Erythroblast (primary cell): ENCODE data around the gene OR56A5.

Experiments
- GATA1 ChIP-seq: IDR thresholded peaks from 2 replicates; pipeline ENCODE4 v1.6.1; 2011; ENCODE audit warnings: low read depth, mild to moderate bottlenecking, control low read depth, low read length, moderate library complexity
- POLR2A ChIP-seq: IDR thresholded peaks from 2 replicates; pipeline ENCODE4 v1.6.1; 2011; ENCODE audit warnings: mild to moderate bottlenecking, low read length

DNA sequence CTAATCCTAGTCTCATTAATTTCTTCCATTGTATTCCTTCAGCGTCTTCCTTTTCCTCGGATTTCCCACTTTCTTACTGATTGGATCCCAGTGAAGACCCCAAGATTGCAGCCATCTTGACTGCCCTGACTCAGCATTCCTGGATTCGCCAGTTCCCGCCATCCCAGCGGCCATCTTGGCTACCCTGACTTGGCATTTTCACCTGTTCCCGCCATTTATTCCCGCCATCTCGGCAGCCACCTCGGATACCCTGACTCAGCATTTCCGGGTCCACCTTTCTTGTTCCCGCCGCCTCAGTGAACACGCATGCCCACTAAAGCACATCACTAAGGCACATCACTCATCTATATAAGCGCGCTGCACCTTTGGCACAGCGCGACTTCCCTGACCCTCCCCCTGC, 40.0 kb downstream of the OR56A5 start:
- TF ChIP-seq POLR2A (no peak), GATA1 (no peak)
